Neural crest cell (in vitro differentiated cells): ENCODE results near the gene PYGO1. TPM values are rescaled to one million over a fixed set of nuclear protein-coding genes. Genes with fewer than 3 reads are reported as not detected.
A peak's percentile ranks its signal among the peaks of the same experiment; 100 is the strongest.
"Not testable (repeated sequence)": the region's sequence is repeated elsewhere in the genome, so short reads cannot be mapped to it uniquely, and the experiment has no call there.

Experiments
- DNase-seq: peaks from one replicate; pipeline ENCODE4 v3.0.0; 2021; ENCODE audit warnings: low read depth, mixed read lengths, low spot score
- H3K27ac Mint-ChIP-seq: one replicate; pipeline ENCODE4 v1.8.0; 2021; ENCODE audit warnings: mild to moderate bottlenecking, mixed read lengths; ENCODE audit not compliant: unreplicated experiment
- H3K27me3 Mint-ChIP-seq: 2 replicates; pipeline ENCODE4 v1.8.0; 2021; ENCODE audit warnings: low read depth, mild to moderate bottlenecking, mixed read lengths
- H3K36me3 Mint-ChIP-seq: 2 replicates; pipeline ENCODE4 v1.8.0; 2021; ENCODE audit warnings: low read depth, mild to moderate bottlenecking, mixed read lengths
- H3K4me1 Mint-ChIP-seq: 2 replicates; pipeline ENCODE4 v1.8.0; 2021; ENCODE audit warnings: mixed read lengths
- H3K4me3 Mint-ChIP-seq: one replicate; pipeline ENCODE4 v1.8.0; 2021; ENCODE audit warnings: mild to moderate bottlenecking, mixed read lengths
- H3K9me3 Mint-ChIP-seq: 2 replicates; pipeline ENCODE4 v1.8.0; 2021; ENCODE audit warnings: mixed read lengths
- total RNA-seq: library from RNA; stranded (reverse); gene quantifications from 2 replicates; pipeline ENCODE4 v1.2.1, GENCODE V29; 2021
- TF ChIP-seq, protein P1 (sequence below): fragments of 200-600 bp; sonication (generic); conservative IDR thresholded peaks from 2 replicates; pipeline ENCODE4 v1.5.0; 2021; ENCODE audit warnings: antibody characterized with exemption, mild to moderate bottlenecking

PYGO1 gene
- total RNA-seq, 1 donor from 2014 or later, result 32.2 TPM

DNA sequence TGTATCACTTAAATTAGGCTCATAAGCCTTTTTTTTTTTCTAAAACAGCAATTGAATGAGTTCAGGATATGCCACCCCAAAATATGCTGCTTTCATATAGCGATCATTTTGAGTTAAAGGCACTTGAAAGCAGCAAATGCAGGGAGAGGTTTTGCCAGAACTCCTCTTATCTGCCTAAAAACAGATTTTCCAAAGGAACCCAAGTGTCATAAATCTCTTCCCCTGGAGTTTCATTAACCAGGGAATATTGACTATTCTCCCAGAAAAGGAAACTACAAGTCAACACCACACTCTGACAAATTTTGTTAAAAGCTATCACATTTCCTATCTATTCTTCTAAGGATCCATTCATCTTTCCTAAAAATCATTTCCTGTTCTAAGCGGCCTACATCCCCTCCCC lies 91.4 kb downstream of the PYGO1 start:
- Mint-ChIP-seq H3K36me3 (no peaks in the 10 kb centered on the region), H3K27me3 (no peaks in the 10 kb centered on the region), H3K4me3 (peak overlapping the region; percentile 76), H3K9me3 (no peaks in the 10 kb centered on the region), H3K27ac (no peak overlapping the region), H3K4me1 (peaks cover 13% of the 10 kb centered on the region)
- DNase-seq, result no peak
- TF ChIP-seq, protein P1, sequence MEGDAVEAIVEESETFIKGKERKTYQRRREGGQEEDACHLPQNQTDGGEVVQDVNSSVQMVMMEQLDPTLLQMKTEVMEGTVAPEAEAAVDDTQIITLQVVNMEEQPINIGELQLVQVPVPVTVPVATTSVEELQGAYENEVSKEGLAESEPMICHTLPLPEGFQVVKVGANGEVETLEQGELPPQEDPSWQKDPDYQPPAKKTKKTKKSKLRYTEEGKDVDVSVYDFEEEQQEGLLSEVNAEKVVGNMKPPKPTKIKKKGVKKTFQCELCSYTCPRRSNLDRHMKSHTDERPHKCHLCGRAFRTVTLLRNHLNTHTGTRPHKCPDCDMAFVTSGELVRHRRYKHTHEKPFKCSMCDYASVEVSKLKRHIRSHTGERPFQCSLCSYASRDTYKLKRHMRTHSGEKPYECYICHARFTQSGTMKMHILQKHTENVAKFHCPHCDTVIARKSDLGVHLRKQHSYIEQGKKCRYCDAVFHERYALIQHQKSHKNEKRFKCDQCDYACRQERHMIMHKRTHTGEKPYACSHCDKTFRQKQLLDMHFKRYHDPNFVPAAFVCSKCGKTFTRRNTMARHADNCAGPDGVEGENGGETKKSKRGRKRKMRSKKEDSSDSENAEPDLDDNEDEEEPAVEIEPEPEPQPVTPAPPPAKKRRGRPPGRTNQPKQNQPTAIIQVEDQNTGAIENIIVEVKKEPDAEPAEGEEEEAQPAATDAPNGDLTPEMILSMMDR, result no peak

DNA sequence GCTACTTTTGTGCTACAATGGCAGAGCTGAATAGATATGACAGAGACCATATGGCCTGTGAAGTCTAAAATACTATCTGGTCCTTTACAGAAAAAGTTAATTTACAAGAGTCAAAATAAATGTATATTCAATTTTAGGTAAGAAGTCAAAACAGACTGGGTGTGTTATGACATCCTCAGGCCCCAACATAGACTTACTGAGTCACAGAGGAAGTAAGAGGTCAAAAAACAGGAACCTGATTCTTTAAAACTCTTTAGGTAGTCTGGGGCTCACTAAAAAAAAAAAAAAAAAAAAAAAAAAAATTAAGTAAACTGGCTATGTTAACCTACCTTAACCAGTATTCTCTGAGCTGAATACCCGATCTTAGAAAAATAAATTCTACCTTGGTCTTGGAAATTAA lies 93.2 kb downstream of the PYGO1 start:
- Mint-ChIP-seq H3K4me1 (peaks cover 13% of the 10 kb centered on the region), H3K27ac (no peak overlapping the region), H3K4me3 (no peak overlapping the region), H3K9me3 (no peaks in the 10 kb centered on the region), H3K36me3 (peaks cover 3% of the 10 kb centered on the region), H3K27me3 (no peaks in the 10 kb centered on the region)
- TF ChIP-seq, protein P1, result no peak
- no peak for DNase-seq

DNA sequence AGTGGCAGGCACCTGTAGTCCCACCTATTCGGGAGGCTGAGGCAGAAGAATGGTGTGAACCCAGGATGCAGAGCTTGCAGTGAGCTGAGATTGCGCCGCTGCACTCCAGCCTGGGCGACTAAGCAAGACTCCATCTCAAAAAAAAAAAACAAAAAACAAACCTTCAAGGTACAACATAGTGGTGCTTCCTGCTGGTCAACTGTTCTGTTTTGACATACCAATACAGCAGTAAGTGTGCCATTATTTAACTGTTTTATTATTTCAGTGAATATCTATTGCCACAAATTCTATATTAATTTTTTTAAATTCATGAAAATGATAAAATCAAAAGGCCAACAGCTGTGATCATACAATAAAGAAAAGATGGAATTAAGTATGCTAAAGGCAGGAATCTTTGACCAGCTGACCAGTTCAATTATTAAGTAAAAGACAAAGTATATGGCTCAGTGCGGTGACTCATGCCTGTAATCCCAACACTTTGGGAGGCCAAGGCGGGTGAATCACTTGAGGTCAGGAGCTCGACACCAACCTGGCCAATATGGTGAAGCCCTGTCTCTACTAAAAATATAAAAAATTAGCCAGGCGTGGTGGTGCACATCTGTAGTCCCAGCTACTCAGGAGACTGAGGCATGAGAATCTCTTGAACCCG lies 99.1 kb downstream of the PYGO1 start:
- H3K9me3 Mint-ChIP-seq, DNase-seq, H3K4me3 Mint-ChIP-seq, H3K4me1 Mint-ChIP-seq, H3K27ac Mint-ChIP-seq, H3K27me3 Mint-ChIP-seq: not testable (repeated sequence)
- peaks cover 29% of the 10 kb centered on the region for H3K36me3 Mint-ChIP-seq

Other genes starting within 250 kb of the PYGO1 start
- 9.6 and 15.0 TPM in 2 replicates for gene CCPG1, start 180.0 kb downstream of the PYGO1 start, total RNA-seq
- 2.0 and 2.7 TPM in 2 replicates for gene PIERCE2, start 179.8 kb downstream of the PYGO1 start, total RNA-seq
- 5.1 and 5.3 TPM in 2 replicates for gene DNAAF4, start 80.1 kb downstream of the PYGO1 start, total RNA-seq
- 322 and 334 TPM in 2 replicates for gene PRTG, start 154.8 kb upstream of the PYGO1 start, total RNA-seq